ENCODE data around the gene CHCHD4. TPM values are rescaled to one million over a fixed set of nuclear protein-coding genes. Genes with fewer than 3 reads are reported as not detected.

Gene CHCHD4
- total and polyA plus RNA-seq, 2 donors from 2014 or later: 12.8 to 33.6 TPM

GRCh38 chr3:14126017-14126886 is 1.6 kb upstream of the CHCHD4 start:
- H3K36me3 ChIP-seq (ENCODE audit: control insufficient read depth in 2 of 3, insufficient read depth in 3 of 3, low read length in 3 of 3): peaks cover 8 to 18% (median 9%) of the 10 kb centered on the region in 3 donors
- peaks cover 0 to 33% (median 19%) of the 10 kb centered on the region in 3 donors for H3K4me1 ChIP-seq (ENCODE audit: control insufficient read depth in 2 of 3, insufficient read depth in 2 of 3, low read depth in 1 of 3, low read length in 3 of 3)
- H3K27ac ChIP-seq (ENCODE audit: low read depth in 2 of 2, low read length in 2 of 2): peak overlapping the region; percentile 66 to 86
- no peak for TF ChIP-seq CTCF (IDR thresholded peaks at IDR 0.05; ENCODE audit: borderline replicate concordance, extremely low read depth, insufficient read depth)
- DNase-seq (peak in 2 of 5 donors; percentile 21 to 61), FAIRE-seq (no peak)
- no peaks in the 10 kb centered on the region for H3K9me3 ChIP-seq (ENCODE audit: control insufficient read depth in 2 of 3, insufficient read depth in 1 of 3, low read length in 3 of 3)
- intact Hi-C loops (cut with DNase I): no loop called here
- peak overlapping the region; percentile 51 to 64 (median 63) for H3K9ac ChIP-seq (ENCODE audit: low read length in 3 of 3)
- H3K4me3 ChIP-seq (ENCODE audit: low read length in 3 of 3): peak overlapping the region; percentile 58 to 74 (median 73)
- no peaks in the 10 kb centered on the region for H3K27me3 ChIP-seq (ENCODE audit: control insufficient read depth, insufficient read depth, low read length)

GRCh38 chr3:14125193-14126016 is 735 bp upstream of the CHCHD4 start:
- Histone ChIP-seq H3K4me3 (ENCODE audit: low read length in 3 of 3) (peak overlapping the region; percentile 58 to 74 (median 73)), H3K27me3 (ENCODE audit: control insufficient read depth, insufficient read depth, low read length) (no peaks in the 10 kb centered on the region), H3K9ac (ENCODE audit: low read length in 3 of 3) (peak overlapping the region; percentile 63 to 79 (median 64)), H3K36me3 (ENCODE audit: control insufficient read depth in 2 of 3, insufficient read depth in 3 of 3, low read length in 3 of 3) (peaks cover 3 to 10% (median 3%) of the 10 kb centered on the region in 3 donors), H3K4me1 (ENCODE audit: control insufficient read depth in 2 of 3, insufficient read depth in 2 of 3, low read depth in 1 of 3, low read length in 3 of 3) (peaks cover 0 to 34% (median 19%) of the 10 kb centered on the region in 3 donors), H3K9me3 (ENCODE audit: control insufficient read depth in 2 of 3, insufficient read depth in 1 of 3, low read length in 3 of 3) (no peaks in the 10 kb centered on the region), H3K27ac (ENCODE audit: low read depth in 2 of 2, low read length in 2 of 2) (peak overlapping the region; percentile 66 to 86)
- FAIRE-seq (no peak), DNase-seq (peak in 4 of 5 donors; percentile 71 to 90 (median 82))
- TF ChIP-seq CTCF (IDR thresholded peaks at IDR 0.05; ENCODE audit: borderline replicate concordance, extremely low read depth, insufficient read depth): no peak
- intact Hi-C loops (cut with DNase I): no loop called here

DNA sequence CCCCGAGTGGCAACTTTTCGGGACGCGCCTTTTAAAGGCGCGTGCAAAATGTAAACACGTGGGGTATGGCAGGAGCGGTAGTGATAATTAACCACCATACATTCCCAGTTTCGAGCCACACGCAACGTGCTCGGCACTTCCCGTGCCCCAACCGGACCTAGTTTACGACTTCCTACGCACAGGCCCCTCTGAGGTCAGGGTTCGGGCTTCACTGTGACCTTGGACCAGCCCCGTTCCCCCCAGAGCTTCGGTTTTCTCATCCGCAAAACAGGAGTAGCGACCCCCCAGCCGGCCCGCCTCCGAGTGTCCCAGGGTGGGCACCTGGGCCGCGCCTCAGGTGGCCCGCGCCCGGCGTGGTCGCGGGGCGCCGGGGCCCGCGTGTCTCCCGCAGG is 451 bp downstream of the CHCHD4 start:
- Histone ChIP-seq H3K27me3 (ENCODE audit: control insufficient read depth, insufficient read depth, low read length) (no peaks in the 10 kb centered on the region), H3K9me3 (ENCODE audit: control insufficient read depth in 2 of 3, insufficient read depth in 1 of 3, low read length in 3 of 3) (no peaks in the 10 kb centered on the region), H3K4me1 (ENCODE audit: control insufficient read depth in 2 of 3, insufficient read depth in 2 of 3, low read depth in 1 of 3, low read length in 3 of 3) (peaks cover 0 to 38% (median 19%) of the 10 kb centered on the region in 3 donors), H3K4me3 (ENCODE audit: low read length in 3 of 3) (peak overlapping the region; percentile 72 to 88 (median 74)), H3K36me3 (ENCODE audit: control insufficient read depth in 2 of 3, insufficient read depth in 3 of 3, low read length in 3 of 3) (peaks cover 0 to under 1% (median 0%) of the 10 kb centered on the region in 3 donors), H3K27ac (ENCODE audit: low read depth in 2 of 2, low read length in 2 of 2) (peak overlapping the region; percentile 66 to 86), H3K9ac (ENCODE audit: low read length in 3 of 3) (peak overlapping the region; percentile 46 to 63 (median 50))
- intact Hi-C loops (cut with DNase I): no loop called here
- DNase-seq (peak in 4 of 5 donors; percentile 29 to 89 (median 45)), FAIRE-seq (no peak)
- no peak for TF ChIP-seq CTCF (IDR thresholded peaks at IDR 0.05; ENCODE audit: borderline replicate concordance, extremely low read depth, insufficient read depth)

Data from kidney (tissue), 14 donors.